K562 (cell line): Measurements from ENCODE around the gene CTF1. TPM values are rescaled to one million over a fixed set of nuclear protein-coding genes. Genes with fewer than 3 reads are reported as not detected.

ENCODE experiments used
- BCL6 ChIP-seq: fragments of 250-450 bp; sonication (Bioruptor Pico); IDR thresholded peaks from 2 replicates; pipeline ENCODE4 v1.4.0; 2020
- BHLHE40 ChIP-seq: IDR thresholded peaks from 2 replicates; pipeline ENCODE4 v1.6.1; 2011; ENCODE audit warnings: low read length, improper control_type of control experiment
- ETV6 ChIP-seq, 3 experiments: fragments of 150-350 bp in 1 of 3; sonication (generic) in 1 of 3; formaldehyde crosslinking in 1 of 3; IDR thresholded peaks; 2 replicates each; pipeline versions ENCODE4 v1.6.1 to v1.8.0; 2014 to 2022; ENCODE audit warnings: borderline replicate concordance in 2 of 3, low read depth in 2 of 3, antibody characterized with exemption in 1 of 3, low read length in 1 of 3, mild to moderate bottlenecking in 1 of 3, missing genetic modification reagents in 1 of 3
- FOXK2 ChIP-seq, 2 experiments: fragments of 450-650 bp; IDR thresholded peaks in 1 of 2; conservative IDR thresholded peaks in 1 of 2; 2 replicates each; pipeline ENCODE4 v1.6.1; 2016; ENCODE audit warnings: low read depth in 2 of 2, mild to moderate bottlenecking in 1 of 2
- HNRNPK ChIP-seq: fragments of 200-400 bp; formaldehyde crosslinking; IDR thresholded peaks from one replicate; pipeline ENCODE4 v1.6.1; 2018; ENCODE audit warnings: mild to moderate bottlenecking, low read depth, low read length; ENCODE audit not compliant: poor library complexity, severe bottlenecking
- NBN ChIP-seq: fragments of 450-650 bp; IDR thresholded peaks from 2 replicates; pipeline ENCODE4 v1.6.1; 2016; ENCODE audit warnings: low read depth, mild to moderate bottlenecking
- NEUROD1 ChIP-seq: fragments of 150-350 bp; IDR thresholded peaks from 2 replicates; pipeline ENCODE4 v1.6.1; 2014; ENCODE audit warnings: borderline replicate concordance, low read length, low read depth; ENCODE audit not compliant: partially characterized antibody
- PATZ1 ChIP-seq: fragments of 250-450 bp; sonication (Bioruptor Pico); IDR thresholded peaks from 2 replicates; pipeline ENCODE4 v1.5.0; 2020; ENCODE audit warnings: mild to moderate bottlenecking, borderline replicate concordance
- POLR3A ChIP-seq: IDR thresholded peaks from 2 replicates; pipeline ENCODE4 v1.6.1; 2011; ENCODE audit warnings: borderline replicate concordance, mild to moderate bottlenecking, moderate library complexity; ENCODE audit not compliant: insufficient read length, insufficient read depth; ENCODE audit errors: extremely low read depth
- SNAPC5 ChIP-seq: fragments of 250-450 bp; sonication (Bioruptor Pico); IDR thresholded peaks from 2 replicates; pipeline ENCODE4 v1.8.0; 2021; ENCODE audit warnings: moderate library complexity, mild to moderate bottlenecking, inconsistent platforms
- SRSF9 ChIP-seq: fragments of 200-400 bp; formaldehyde crosslinking; IDR thresholded peaks from 2 replicates; pipeline ENCODE4 v1.6.1; 2017; ENCODE audit warnings: low read depth, low read length, borderline replicate concordance
- TGIF2 ChIP-seq: sonication (generic); formaldehyde crosslinking; IDR thresholded peaks from 2 replicates; pipeline ENCODE4 v1.8.1; 2022; ENCODE audit warnings: mild to moderate bottlenecking, missing genetic modification reagents, moderate library complexity
- ZNF134 ChIP-seq: fragments of 250-450 bp; sonication (Bioruptor Pico); conservative IDR thresholded peaks from 2 replicates; pipeline ENCODE4 v1.4.0; 2020
- ZNF175 ChIP-seq: fragments of 200-800 bp; sonication (Bioruptor generic); IDR thresholded peaks from 2 replicates; pipeline ENCODE4 v1.6.1; 2016; ENCODE audit warnings: low read depth, mild to moderate bottlenecking, missing genetic modification characterization, missing compliant biosample characterization
- ZNF696 ChIP-seq: fragments of 250-450 bp; sonication (Bioruptor Pico); conservative IDR thresholded peaks from 2 replicates; pipeline ENCODE4 v1.4.0; 2020; ENCODE audit warnings: mild to moderate bottlenecking, moderate library complexity
- ZNF740 ChIP-seq, 3 experiments: fragments of 200-800 bp in 1 of 3; sonication (Bioruptor generic) in 1 of 3; sonication (generic) in 1 of 3; formaldehyde crosslinking in 1 of 3; IDR thresholded peaks; 2 replicates each; pipeline versions ENCODE4 v1.6.1 to v1.8.0; 2016 to 2022; ENCODE audit warnings: mild to moderate bottlenecking in 2 of 3, missing compliant biosample characterization in 2 of 3, missing genetic modification characterization in 2 of 3, missing genetic modification reagents in 1 of 3
- polyA plus RNA-seq, 8 experiments: library from polyadenylated mRNA; depleted of rRNA in 4 of 8; stranded (reverse) in 5 of 8; unstranded in 3 of 8; fragments of >200 nt; fragmentation: Nextera tagmentation in 2 of 8; fragmentation: Illumina TruSeq in 1 of 8; extraction: Ambion mirVana in 2 of 8; extraction: Trizol in 1 of 8; gene quantifications; 2 replicates each; pipeline versions ENCODE4 v1.2.1 to v1.2.3, GENCODE V29; 2011 to 2014; ENCODE audit warnings: inconsistent platforms in 1 of 8, missing spikeins in 1 of 8
- total RNA-seq, 7 experiments: library from RNA; depleted of rRNA in 6 of 7; stranded (reverse); fragments of >200 nt in 6 of 7; fragmentation: Illumina TruSeq in 2 of 7; extraction: Trizol in 2 of 7; gene quantifications; 2 replicates each; pipeline versions ENCODE4 v1.2.1 to v1.2.3, GENCODE V29; 2011 to 2021; ENCODE audit warnings: low replicate concordance in 1 of 7
- TF ChIP-seq, protein P1 (sequence below): conservative IDR thresholded peaks from 2 replicates; pipeline ENCODE4 v1.6.1; 2011; ENCODE audit warnings: low read depth, mild to moderate bottlenecking, low read length; ENCODE audit not compliant: control insufficient read depth
- TF ChIP-seq, protein P2 (sequence below): fragments of 450-650 bp; IDR thresholded peaks from 2 replicates; pipeline ENCODE4 v1.7.1; 2018; ENCODE audit warnings: mild to moderate bottlenecking, low read depth; ENCODE audit not compliant: partially characterized antibody

CTF1 gene
- total and polyA plus RNA-seq, 9 of the 15 experiments (the other 6 are each of a cell fraction or from before 2014, with no cell fraction given): 0.24 to 2.5 (median 0.44) TPM

GRCh38 chr16:30934827-30935557, 38.6 kb downstream of the CTF1 start (continued):
- TF ChIP-seq POLR3A (no peak), HNRNPK (no peak), BHLHE40 (no peak), ZNF175 (CRISPR knock-in tag) (no peak), SNAPC5 (CRISPR knock-in tag) (no peak), PATZ1 (CRISPR knock-in tag) (no peak), TGIF2 (CRISPR knock-in tag) (no peak), ZNF134 (CRISPR knock-in tag) (no peak), SRSF9 (no peak), NBN (0 out of 2 replicates have a peak, but pooled peaks have one; percentile 38), FOXK2 (conservative IDR thresholded peaks at IDR 0.05 in 1 of 2, IDR thresholded peaks at IDR 0.05 in 1 of 2; ENCODE audit: low read depth in 2 of 2) (peak in 1 of 2 experiments; percentile 25; a peak in 1 of 4 replicates), BCL6 (no peak), NEUROD1 (no peak), ETV6 (IDR thresholded peaks at IDR 0.05; ENCODE audit: borderline replicate concordance in 1 of 2, low read depth in 2 of 2, low read length in 1 of 2) (no peak), ETV6 (CRISPR knock-in tag; IDR thresholded peaks at IDR 0.05; ENCODE audit: borderline replicate concordance) (no peak), ZNF696 (CRISPR knock-in tag) (no peak), ZNF740 (CRISPR knock-in tag; IDR thresholded peaks at IDR 0.05) (no peak), ZNF740 (tag; IDR thresholded peaks at IDR 0.05) (no peak)
- TF ChIP-seq, protein P1, sequence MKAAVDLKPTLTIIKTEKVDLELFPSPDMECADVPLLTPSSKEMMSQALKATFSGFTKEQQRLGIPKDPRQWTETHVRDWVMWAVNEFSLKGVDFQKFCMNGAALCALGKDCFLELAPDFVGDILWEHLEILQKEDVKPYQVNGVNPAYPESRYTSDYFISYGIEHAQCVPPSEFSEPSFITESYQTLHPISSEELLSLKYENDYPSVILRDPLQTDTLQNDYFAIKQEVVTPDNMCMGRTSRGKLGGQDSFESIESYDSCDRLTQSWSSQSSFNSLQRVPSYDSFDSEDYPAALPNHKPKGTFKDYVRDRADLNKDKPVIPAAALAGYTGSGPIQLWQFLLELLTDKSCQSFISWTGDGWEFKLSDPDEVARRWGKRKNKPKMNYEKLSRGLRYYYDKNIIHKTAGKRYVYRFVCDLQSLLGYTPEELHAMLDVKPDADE: no peak
- TF ChIP-seq, protein P2, sequence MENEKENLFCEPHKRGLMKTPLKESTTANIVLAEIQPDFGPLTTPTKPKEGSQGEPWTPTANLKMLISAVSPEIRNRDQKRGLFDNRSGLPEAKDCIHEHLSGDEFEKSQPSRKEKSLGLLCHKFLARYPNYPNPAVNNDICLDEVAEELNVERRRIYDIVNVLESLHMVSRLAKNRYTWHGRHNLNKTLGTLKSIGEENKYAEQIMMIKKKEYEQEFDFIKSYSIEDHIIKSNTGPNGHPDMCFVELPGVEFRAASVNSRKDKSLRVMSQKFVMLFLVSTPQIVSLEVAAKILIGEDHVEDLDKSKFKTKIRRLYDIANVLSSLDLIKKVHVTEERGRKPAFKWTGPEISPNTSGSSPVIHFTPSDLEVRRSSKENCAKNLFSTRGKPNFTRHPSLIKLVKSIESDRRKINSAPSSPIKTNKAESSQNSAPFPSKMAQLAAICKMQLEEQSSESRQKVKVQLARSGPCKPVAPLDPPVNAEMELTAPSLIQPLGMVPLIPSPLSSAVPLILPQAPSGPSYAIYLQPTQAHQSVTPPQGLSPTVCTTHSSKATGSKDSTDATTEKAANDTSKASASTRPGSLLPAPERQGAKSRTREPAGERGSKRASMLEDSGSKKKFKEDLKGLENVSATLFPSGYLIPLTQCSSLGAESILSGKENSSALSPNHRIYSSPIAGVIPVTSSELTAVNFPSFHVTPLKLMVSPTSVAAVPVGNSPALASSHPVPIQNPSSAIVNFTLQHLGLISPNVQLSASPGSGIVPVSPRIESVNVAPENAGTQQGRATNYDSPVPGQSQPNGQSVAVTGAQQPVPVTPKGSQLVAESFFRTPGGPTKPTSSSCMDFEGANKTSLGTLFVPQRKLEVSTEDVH: no peak
